GM12891 (cell line): Measurements from ENCODE around the gene PNPO. TPM values are rescaled to one million over a fixed set of nuclear protein-coding genes. Genes with fewer than 3 reads are reported as not detected.

Experiments used
- DNase-seq: peaks from one replicate; pipeline ENCODE4 v3.0.0; 2011; ENCODE audit warnings: low spot score; ENCODE audit not compliant: insufficient read length
- FAIRE-seq: peaks from 2 replicates; lab custom pipeline; 2011; peaks lifted over from hg19 to GRCh38; lab: Jason Lieb, UNC
- PAX5 ChIP-seq: IDR thresholded peaks from 2 replicates; pipeline ENCODE4 v1.6.1; 2011; ENCODE audit warnings: low read length, moderate library complexity, mild to moderate bottlenecking; ENCODE audit not compliant: insufficient read depth, severe bottlenecking
- POLR2A ChIP-seq: IDR thresholded peaks from 2 replicates; pipeline ENCODE4 v1.6.1; 2011; ENCODE audit warnings: low read depth, low read length, control low read depth
- POLR2AphosphoS5 ChIP-seq: IDR thresholded peaks from 2 replicates; pipeline ENCODE4 v1.6.1; 2011; ENCODE audit warnings: low read depth, low read length, control low read depth
- POU2F2 ChIP-seq: IDR thresholded peaks from 2 replicates; pipeline ENCODE4 v1.6.1; 2011; ENCODE audit warnings: low read depth, mild to moderate bottlenecking, control low read depth, low read length, moderate library complexity
- SPI1 ChIP-seq: IDR thresholded peaks from 2 replicates; pipeline ENCODE4 v1.6.1; 2011; ENCODE audit warnings: low read depth, low read length, control low read depth
- TAF1 ChIP-seq: IDR thresholded peaks from 2 replicates; pipeline ENCODE4 v1.6.1; 2011; ENCODE audit warnings: low read depth, low read length, control low read depth
- polyA plus RNA-seq: library from polyadenylated mRNA; unstranded; fragments of >200 nt; gene quantifications from one replicate; pipeline ENCODE4 v1.2.1, GENCODE V29; 2012; ENCODE audit warnings: low read depth, missing spikeins, inconsistent platforms; ENCODE audit not compliant: missing spikeins

Gene PNPO
- 14.5 TPM for polyA plus RNA-seq

DNA sequence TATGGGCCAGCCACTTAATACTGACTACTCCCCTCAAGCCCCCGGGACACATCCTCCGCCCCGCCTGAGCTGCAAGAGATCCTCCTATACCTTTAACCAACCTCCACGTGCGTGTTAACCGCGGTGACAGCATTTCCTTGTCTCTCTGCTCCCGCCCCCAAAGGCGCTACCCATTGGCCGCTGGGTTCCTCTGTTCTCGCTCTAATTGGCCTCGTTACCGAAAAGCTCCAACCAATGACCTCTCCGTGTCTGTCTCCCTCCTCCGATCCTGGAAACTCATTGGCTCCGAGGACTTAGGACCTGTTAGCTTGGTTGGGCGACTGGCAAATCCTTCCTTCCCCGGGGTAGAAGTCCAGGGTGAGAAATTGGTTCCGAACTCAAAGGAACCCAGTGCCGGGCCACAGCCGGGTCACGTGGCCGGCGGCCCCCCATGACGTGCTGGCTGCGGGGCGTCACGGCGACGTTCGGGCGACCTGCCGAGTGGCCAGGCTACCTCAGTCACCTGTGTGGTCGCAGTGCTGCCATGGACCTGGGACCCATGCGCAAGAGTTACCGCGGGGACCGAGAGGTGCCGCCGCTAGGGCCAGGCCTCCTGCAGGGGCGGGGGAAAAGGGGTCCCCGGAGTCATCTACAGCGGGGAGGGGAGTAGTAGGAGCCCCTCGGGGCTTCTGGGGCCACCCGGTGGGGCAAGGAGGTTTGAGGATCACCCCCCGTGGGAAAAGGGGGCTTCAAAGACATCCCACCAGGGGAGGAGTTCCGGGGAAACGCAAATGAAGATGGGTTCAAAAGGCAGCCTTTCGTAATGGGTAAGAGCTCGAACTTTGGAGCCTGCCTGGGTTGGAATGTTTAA is at the start of gene PNPO:
TSS of gene PNPO (plus strand) at position 326 of the 850 bp plus-strand sequence. CDS start at position 431, 105 bp downstream.
- FAIRE-seq (peak; percentile 97), DNase-seq (peak; percentile 92)
- no peak; the same call in 1 of the 2 replicates for TF ChIP-seq POLR2A
- peak; percentile 3; the same call in 1 of the 2 replicates for TF ChIP-seq POU2F2
- TF ChIP-seq PAX5, result no peak
- TF ChIP-seq POLR2AphosphoS5, result no peak; the same call in 1 of the 2 replicates
- peak; percentile 55 for TF ChIP-seq TAF1
- TF ChIP-seq SPI1, result 0 out of 2 replicates have a peak, but pooled peaks have one; percentile 1

DNA sequence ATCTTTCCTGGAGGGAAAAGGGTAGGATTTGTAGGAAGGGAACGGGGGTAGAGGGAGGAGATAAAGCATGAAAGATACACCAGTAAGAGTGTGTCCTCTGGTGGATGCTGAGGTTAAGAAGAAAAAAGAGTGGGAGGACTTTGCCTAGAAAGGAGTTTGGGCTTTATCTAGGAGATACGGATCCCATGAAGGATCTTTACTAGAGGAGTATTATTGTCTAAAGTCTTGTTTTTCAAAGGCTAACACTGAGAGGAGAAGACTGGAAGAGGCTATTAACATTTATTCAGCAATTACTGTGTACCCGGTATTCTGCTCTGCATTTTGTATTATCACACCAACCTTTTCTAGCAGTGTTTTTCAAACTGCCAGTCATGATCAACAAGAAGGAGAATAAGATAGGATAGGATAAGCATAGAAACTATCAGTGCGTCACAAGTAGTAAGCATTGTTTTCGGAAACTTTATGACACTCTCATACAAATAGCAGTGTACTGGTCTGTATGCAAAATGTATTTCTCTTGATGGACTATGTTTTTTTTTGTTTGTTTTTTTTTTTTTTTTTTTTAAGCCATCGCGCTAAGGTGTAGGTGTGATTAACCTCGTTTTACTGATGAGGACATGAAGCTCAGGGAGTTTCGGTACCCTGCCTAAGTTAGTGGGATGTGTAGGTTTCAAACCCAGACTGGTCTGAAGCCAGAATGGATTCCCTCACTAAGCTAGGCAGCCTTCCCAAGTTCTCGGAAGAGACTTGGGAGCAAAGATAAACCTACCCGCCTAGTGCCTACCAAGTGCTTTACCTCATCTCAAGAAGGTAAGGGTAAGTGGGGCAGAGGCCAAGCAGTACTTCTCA is 46.6 kb upstream of the PNPO start:
- FAIRE-seq (no peak), DNase-seq (no peak)
- TF ChIP-seq TAF1 (no peak), POLR2A (no peak), PAX5 (no peak), POU2F2 (no peak), SPI1 (no peak), POLR2AphosphoS5 (no peak)

DNA sequence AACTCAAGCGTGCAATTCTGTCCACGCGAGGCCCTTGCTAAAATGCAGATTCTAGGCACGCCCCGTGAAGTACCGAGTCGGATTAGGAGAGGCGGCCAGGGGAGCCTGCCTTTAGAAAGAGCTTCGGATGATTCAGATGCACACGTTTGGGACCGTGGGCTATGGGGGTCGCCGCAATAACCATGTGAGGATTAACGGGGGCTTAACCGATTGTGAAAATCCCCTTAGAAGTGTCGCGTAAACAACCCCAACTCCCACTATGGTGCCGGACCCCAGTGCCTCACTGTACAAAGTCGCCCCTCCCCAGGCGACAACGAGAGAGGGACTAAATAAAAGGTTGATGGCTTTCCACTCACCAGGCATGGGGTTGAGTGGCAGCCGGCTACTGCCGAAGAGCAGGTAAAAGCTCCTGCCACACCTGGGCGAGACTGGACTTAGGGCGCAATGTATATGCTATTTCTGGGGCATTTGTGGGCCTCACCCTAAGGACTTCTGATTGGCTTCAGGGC is 46.0 kb upstream of the PNPO start:
- FAIRE-seq (no peak), DNase-seq (no peak)
- no peak for TF ChIP-seq SPI1
- TF ChIP-seq POLR2A, result peak; percentile 95
- peak; percentile 97 for TF ChIP-seq POU2F2
- no peak for TF ChIP-seq PAX5
- TF ChIP-seq TAF1, result peak; percentile 88
- TF ChIP-seq POLR2AphosphoS5, result peak; percentile 94

DNA sequence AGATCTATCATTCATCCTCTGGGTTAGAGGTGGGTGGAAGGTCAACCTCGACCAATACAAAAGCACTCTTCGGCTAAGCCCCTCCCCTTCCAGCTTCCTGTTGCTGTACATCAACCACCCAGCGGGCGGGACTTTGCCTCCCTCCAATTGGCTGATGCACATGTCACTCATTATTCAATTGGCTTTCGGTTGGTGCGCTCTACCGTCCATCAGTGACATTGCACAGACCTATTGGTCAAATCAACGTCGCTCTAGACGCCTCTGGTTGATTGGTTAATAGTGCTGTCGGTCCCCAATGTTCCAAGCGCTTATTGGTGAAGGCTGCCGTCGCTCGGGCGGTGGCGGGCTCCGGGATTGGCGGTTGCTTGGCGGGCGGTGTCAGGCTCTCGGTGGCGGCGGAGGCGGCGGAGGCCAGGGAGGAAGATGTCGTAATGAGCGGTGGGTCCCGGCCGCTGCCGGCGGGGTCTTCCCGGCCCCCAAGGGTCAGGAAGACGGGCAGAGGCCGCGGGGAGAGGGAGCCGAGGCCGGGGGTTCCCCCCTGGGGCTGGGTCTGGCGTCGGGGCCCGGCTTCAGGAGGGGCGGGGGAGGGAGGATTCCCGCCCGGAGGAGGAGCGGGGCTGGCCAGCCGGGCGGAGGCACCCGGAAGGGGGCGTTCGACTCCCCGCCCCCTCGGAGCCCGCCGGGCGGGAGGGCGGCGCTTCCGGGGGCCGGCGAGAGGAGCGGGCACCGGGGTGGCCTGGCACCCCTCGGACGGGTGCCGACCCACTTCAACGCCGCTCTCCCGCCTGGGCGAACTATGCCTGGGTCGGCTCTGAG is 45.3 kb upstream of the PNPO start, which contains the start of gene SP2:
TSS of gene SP2 (plus strand) at position 381 of the 816 bp plus-strand sequence. CDS start at position 432, 51 bp downstream.
- FAIRE-seq, result peak; percentile 98
- peak; percentile 93 for DNase-seq

DNA sequence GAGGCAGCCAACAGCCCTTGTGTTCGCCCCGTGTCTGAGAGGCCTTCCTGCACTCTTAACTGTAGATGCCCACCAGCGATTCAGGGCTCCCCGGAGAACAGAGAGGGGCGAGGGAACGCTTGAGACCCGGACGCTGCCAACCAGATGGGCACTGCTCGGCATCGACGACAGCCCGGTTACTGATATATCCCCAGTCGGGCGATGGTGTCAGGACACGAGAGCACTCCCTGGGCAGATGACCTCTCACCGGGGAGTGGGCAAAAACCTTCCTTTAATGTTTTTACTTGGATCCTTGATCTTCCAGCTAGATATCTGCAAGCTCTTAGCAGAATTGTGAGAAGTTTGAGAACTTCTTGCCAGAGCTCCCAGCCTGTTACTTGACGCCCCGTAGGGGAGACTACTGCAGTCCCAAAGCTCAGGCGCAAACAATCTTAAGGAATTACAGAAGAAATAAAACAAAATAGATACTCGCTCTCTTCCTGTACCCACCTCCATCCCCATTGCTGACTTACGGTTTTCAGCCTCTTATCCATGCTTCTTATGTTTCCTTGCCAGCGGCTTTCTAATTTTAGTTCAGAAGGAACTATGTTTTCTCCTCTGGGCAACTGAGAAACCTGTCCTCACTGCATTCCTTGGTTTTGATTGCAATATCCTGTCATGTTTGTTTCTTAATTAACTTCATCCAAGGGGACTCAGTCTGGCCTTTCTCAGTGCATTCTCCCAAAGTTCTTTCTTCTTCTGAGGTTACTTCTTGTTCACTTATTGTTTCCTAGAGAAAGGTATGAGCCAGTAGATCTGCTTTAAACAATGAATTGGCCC is 44.5 kb upstream of the PNPO start:
- DNase-seq, result no peak
- TF ChIP-seq POLR2A (no peak), PAX5 (no peak), SPI1 (no peak)
- no peak for FAIRE-seq

More for the DNA sequence above, 45.3 kb upstream of the PNPO start, which contains the start of gene SP2:
- TF ChIP-seq POLR2A, result peak; percentile 70; the same call in 1 of the 2 replicates
- peak; percentile 66; the same call in 1 of the 2 replicates for TF ChIP-seq POLR2AphosphoS5
- TF ChIP-seq SPI1, result no peak
- TF ChIP-seq TAF1, result peak; percentile 26; the same call in 1 of the 2 replicates
- no peak for TF ChIP-seq POU2F2
- TF ChIP-seq PAX5, result no peak

DNA sequence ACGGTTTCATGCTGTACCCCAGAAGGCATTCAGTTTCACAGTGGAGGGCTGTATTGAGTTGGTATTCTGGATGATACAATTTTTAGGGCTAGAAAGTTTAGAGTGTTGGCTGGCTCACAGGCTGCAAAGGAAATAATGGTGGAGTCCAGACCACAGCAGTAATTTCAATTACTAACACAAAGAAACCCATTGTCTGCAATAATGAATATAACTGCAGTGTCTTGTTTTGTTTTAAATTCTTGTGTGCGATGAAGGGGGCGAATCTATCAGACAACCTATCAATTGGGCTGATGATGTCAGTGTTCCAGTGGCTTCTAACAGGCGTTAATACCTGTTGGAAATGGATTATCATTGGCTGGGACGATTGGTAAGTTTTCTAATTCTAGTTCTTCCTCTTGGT is 43.8 kb upstream of the PNPO start:
- FAIRE-seq (no peak), DNase-seq (no peak)
- no peak for TF ChIP-seq PAX5
- TF ChIP-seq TAF1, result no peak
- no peak for TF ChIP-seq POU2F2
- TF ChIP-seq SPI1, result no peak
- no peak for TF ChIP-seq POLR2AphosphoS5
- no peak for TF ChIP-seq POLR2A

DNA sequence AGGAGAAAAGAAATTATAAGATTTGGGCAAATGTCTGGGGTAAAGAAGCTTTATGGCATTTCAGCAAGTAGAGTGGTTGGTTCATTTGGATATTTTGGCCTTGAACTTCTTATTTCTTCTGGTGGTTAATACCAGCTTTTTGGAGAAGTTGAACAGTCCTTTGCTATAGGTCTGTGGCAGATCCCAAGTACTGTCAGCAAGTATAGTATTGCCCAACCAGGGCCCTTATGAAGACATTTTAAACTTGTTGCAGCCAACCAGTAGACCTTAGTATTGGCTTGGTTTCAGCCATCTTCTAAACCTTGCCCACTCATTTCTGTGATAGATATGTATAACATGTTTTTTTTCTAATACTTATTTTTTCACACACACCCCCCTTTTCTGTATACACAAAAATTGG is 43.1 kb upstream of the PNPO start:
- DNase-seq (no peak), FAIRE-seq (no peak)
- TF ChIP-seq POLR2AphosphoS5, result no peak
- no peak for TF ChIP-seq POLR2A
- TF ChIP-seq PAX5, result no peak
- TF ChIP-seq SPI1, result no peak
- no peak for TF ChIP-seq TAF1
- TF ChIP-seq POU2F2, result no peak

DNA sequence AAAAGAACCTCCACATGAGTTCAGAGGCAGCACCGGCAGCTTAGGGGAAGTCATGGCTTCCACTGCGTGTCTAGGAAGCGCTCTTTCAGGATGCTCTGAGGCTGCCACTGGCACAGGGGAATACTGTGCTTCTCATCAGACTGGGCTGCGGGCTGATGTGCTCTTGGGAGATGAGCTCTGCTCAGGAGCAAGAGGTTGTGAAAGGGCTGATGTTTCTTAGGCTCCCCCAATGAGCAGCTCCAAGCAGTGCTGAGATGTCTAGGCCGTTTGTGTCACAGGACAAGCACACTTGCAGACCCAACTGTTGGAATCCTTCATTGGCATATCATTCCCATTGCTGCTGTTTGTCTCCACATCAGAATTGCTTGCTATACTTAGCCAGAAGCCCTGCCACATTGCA is 41.7 kb upstream of the PNPO start:
- no peak for DNase-seq
- FAIRE-seq, result no peak
- TF ChIP-seq POLR2AphosphoS5, result no peak
- no peak for TF ChIP-seq SPI1
- no peak for TF ChIP-seq POU2F2
- TF ChIP-seq POLR2A, result no peak
- TF ChIP-seq PAX5, result no peak
- no peak for TF ChIP-seq TAF1
